H1 (cell line): ENCODE measurements around the gene PRKAR1B. TPM values are rescaled to one million over a fixed set of nuclear protein-coding genes. Genes with fewer than 3 reads are reported as not detected.

Experiments used
- CTCF ChIA-PET: fragments of 300-600 bp; sonication (Branson Sonifier 250); formaldehyde crosslinking; loops from one replicate; lab custom pipeline; 2021; ENCODE audit not compliant: partially characterized antibody; lab: Charles Lee
- POLR2A ChIA-PET: fragments of 300-600 bp; sonication (Branson Sonifier 250); formaldehyde crosslinking; loops from one replicate; lab custom pipeline; 2021; ENCODE audit warnings: inconsistent platforms; ENCODE audit not compliant: partially characterized antibody; lab: Charles Lee
- DNase-seq, 2 experiments: peaks; one replicate each; pipeline versions ENCODE4 v3.0.0 to v3.0.0-alpha.2; 2010 to 2022; ENCODE audit warnings: low spot score in 2 of 2, low read depth in 1 of 2, mixed read lengths in 1 of 2
- FAIRE-seq: peaks from 2 replicates; lab custom pipeline; 2011; peaks lifted over from hg19 to GRCh38; lab: Jason Lieb, UNC
- H2AFZ ChIP-seq: 2 replicates; pipeline ENCODE4 v1.8.1; 2012; ENCODE audit warnings: low read length, inconsistent platforms
- H2AK5ac ChIP-seq: 2 replicates; pipeline ENCODE4 v1.6.1; 2013; ENCODE audit warnings: low read depth, low read length
- H2BK120ac ChIP-seq: replicated peaks from 2 replicates; pipeline ENCODE3; 2013; ENCODE audit warnings: low read depth, low read length, inconsistent platforms
- H2BK12ac ChIP-seq: 2 replicates; pipeline ENCODE4 v1.6.1; 2013; ENCODE audit warnings: low read depth, low read length
- H2BK15ac ChIP-seq: 2 replicates; pipeline ENCODE4 v1.6.1; 2013; ENCODE audit warnings: low read length
- H2BK20ac ChIP-seq: 2 replicates; pipeline ENCODE4 v1.6.1; 2013; ENCODE audit warnings: low read length
- H2BK5ac ChIP-seq: 2 replicates; pipeline ENCODE4 v1.6.1; 2013; ENCODE audit warnings: low read depth, low read length
- H3K14ac ChIP-seq: 2 replicates; pipeline ENCODE4 v1.6.1; 2013; ENCODE audit warnings: inconsistent platforms; ENCODE audit not compliant: insufficient read length
- H3K18ac ChIP-seq: 2 replicates; pipeline ENCODE4 v1.6.1; 2013; ENCODE audit warnings: low read length; ENCODE audit errors: extremely low read depth
- H3K23ac ChIP-seq: 2 replicates; pipeline ENCODE4 v1.6.1; 2013; ENCODE audit warnings: inconsistent platforms; ENCODE audit not compliant: insufficient read length
- H3K23me2 ChIP-seq: 2 replicates; pipeline ENCODE4 v1.6.1; 2013; ENCODE audit warnings: low read depth, low read length
- H3K27ac ChIP-seq: 2 replicates; pipeline ENCODE4 v1.6.1; 2011; ENCODE audit warnings: low read depth, low read length, inconsistent platforms
- H3K27me3 ChIP-seq, 4 experiments: replicated peaks in 1 of 4; 1 replicate in 1 of 4; 2 replicates in 3 of 4; pipeline versions ENCODE4 v1.6.1 to v1.8.1; 2011 to 2013; ENCODE audit warnings: low read length in 3 of 4, mild to moderate bottlenecking in 3 of 4, inconsistent platforms in 2 of 4, mixed read lengths in 2 of 4, moderate library complexity in 1 of 4; ENCODE audit not compliant: control insufficient read depth in 3 of 4, insufficient read depth in 3 of 4; ENCODE audit errors: extremely low read depth in 1 of 4
- H3K36me3 ChIP-seq, 4 experiments: 2 replicates each; pipeline versions ENCODE4 v1.6.1 to v1.8.1; 2011 to 2013; ENCODE audit warnings: mild to moderate bottlenecking in 4 of 4, low read length in 3 of 4, moderate library complexity in 2 of 4, control low read depth in 1 of 4, inconsistent platforms in 1 of 4; ENCODE audit not compliant: insufficient read depth in 4 of 4, control insufficient read depth in 2 of 4
- H3K4ac ChIP-seq: replicated peaks from 2 replicates; pipeline ENCODE3; 2013; ENCODE audit warnings: low read length, low read depth, mixed read lengths, inconsistent platforms; ENCODE audit not compliant: insufficient read length
- H3K4me1 ChIP-seq, 4 experiments: replicated peaks in 1 of 4; 1 replicate in 1 of 4; 2 replicates in 3 of 4; pipeline versions ENCODE4 v1.6.1 to v1.8.1; 2011 to 2013; ENCODE audit warnings: low read length in 3 of 4, inconsistent platforms in 2 of 4, mixed read lengths in 1 of 4; ENCODE audit not compliant: insufficient read depth in 4 of 4, control insufficient read depth in 3 of 4
- H3K4me2 ChIP-seq, 2 experiments: 2 replicates each; pipeline versions ENCODE4 v1.6.1 to v1.8.1; 2011 to 2013; ENCODE audit warnings: low read depth in 2 of 2, low read length in 2 of 2, control low read depth in 1 of 2, inconsistent platforms in 1 of 2, mild to moderate bottlenecking in 1 of 2; ENCODE audit not compliant: insufficient read depth in 1 of 2
- H3K4me3 ChIP-seq, 4 experiments: fragments of 200-600, 300-600 bp in 1 of 4; sonication (generic), shearing (Covaris generic), sonication (Bioruptor Twin) in 1 of 4; 2 replicates each; pipeline versions ENCODE4 v1.5.1 to v1.8.1; 2011 to 2016; ENCODE audit warnings: low read length in 4 of 4, low read depth in 3 of 4, control low read depth in 2 of 4, inconsistent platforms in 2 of 4, mild to moderate bottlenecking in 2 of 4, mixed read lengths in 1 of 4, moderate library complexity in 1 of 4; ENCODE audit not compliant: insufficient read depth in 2 of 4; ENCODE audit errors: extremely low read depth in 1 of 4
- H3K56ac ChIP-seq: replicated peaks from 2 replicates; pipeline ENCODE3; 2013; ENCODE audit warnings: low read depth, mild to moderate bottlenecking, mixed read lengths, low read length, inconsistent platforms; ENCODE audit not compliant: insufficient read length
- H3K79me1 ChIP-seq: 2 replicates; pipeline ENCODE4 v1.6.1; 2013; ENCODE audit warnings: low read depth, low read length, control low read depth
- H3K79me2 ChIP-seq, 2 experiments: 2 replicates each; pipeline versions ENCODE4 v1.6.1 to v1.8.1; 2012 to 2013; ENCODE audit warnings: low read length in 2 of 2, mild to moderate bottlenecking in 2 of 2, inconsistent platforms in 1 of 2; ENCODE audit not compliant: insufficient read depth in 2 of 2, control insufficient read depth in 1 of 2
- H3K9ac ChIP-seq, 4 experiments: replicated peaks in 1 of 4; 1 replicate in 1 of 4; 2 replicates in 3 of 4; pipeline versions ENCODE4 v1.6.1 to v1.8.1; 2011 to 2013; ENCODE audit warnings: low read depth in 3 of 4, low read length in 3 of 4, control low read depth in 2 of 4, mild to moderate bottlenecking in 2 of 4, moderate library complexity in 2 of 4, inconsistent platforms in 1 of 4; ENCODE audit errors: extremely low read depth in 1 of 4
- H3K9me3 ChIP-seq, 2 experiments: 2 replicates each; pipeline versions ENCODE4 v1.6.1 to v1.8.1; 2012 to 2013; ENCODE audit warnings: mild to moderate bottlenecking in 2 of 2, moderate library complexity in 2 of 2, control low read depth in 1 of 2, inconsistent platforms in 1 of 2, low read depth in 1 of 2, low read length in 1 of 2, mixed read lengths in 1 of 2; ENCODE audit not compliant: insufficient read depth in 2 of 2
- H4K20me1 ChIP-seq, 2 experiments: replicated peaks in 1 of 2; 2 replicates each; pipeline versions ENCODE3 to v1.8.1; 2011 to 2013; ENCODE audit warnings: inconsistent platforms in 2 of 2, low read length in 2 of 2, mild to moderate bottlenecking in 1 of 2; ENCODE audit not compliant: insufficient read depth in 2 of 2, control insufficient read depth in 1 of 2
- H4K5ac ChIP-seq: 2 replicates; pipeline ENCODE4 v1.6.1; 2013; ENCODE audit warnings: low read length, low read depth, mixed read lengths, inconsistent platforms; ENCODE audit not compliant: insufficient read length
- H4K8ac ChIP-seq: 2 replicates; pipeline ENCODE4 v1.8.0; 2013; ENCODE audit warnings: mild to moderate bottlenecking, moderate library complexity, low read length, inconsistent platforms; ENCODE audit not compliant: insufficient read depth; ENCODE audit errors: extremely low read depth
- H4K91ac ChIP-seq: replicated peaks from 2 replicates; pipeline ENCODE3; 2013; ENCODE audit warnings: low read length, mixed read lengths, inconsistent platforms; ENCODE audit not compliant: insufficient read length
- SRF ChIP-seq: IDR thresholded peaks from 2 replicates; pipeline ENCODE4 v1.6.1; 2011; ENCODE audit warnings: mild to moderate bottlenecking, low read depth, low read length, moderate library complexity
- WGBS, 2 experiments: shearing (Covaris generic) in 1 of 2; methylation state at CpG; one replicate each; pipeline versions ENCODE4 v1.1.6 to v1.1.7; 2013 to 2015; ENCODE audit warnings: low lambda C conversion rate in 2 of 2, mixed read lengths in 2 of 2, inconsistent platforms in 1 of 2, low coverage in 1 of 2, missing lambda C conversion rate in 1 of 2; ENCODE audit not compliant: insufficient replicate concordance in 2 of 2, insufficient coverage in 1 of 2, insufficient read length in 1 of 2; ENCODE audit errors: extremely low coverage in 1 of 2, missing lambda C conversion rate in 1 of 2; 5-methylcytosine and 5-hydroxymethylcytosine counted together
- polyA plus RNA-seq, 7 experiments: library from polyadenylated mRNA; depleted of rRNA in 3 of 7; stranded (reverse) in 5 of 7; unstranded in 2 of 7; fragments of >200 nt in 5 of 7; fragments of 200-250 nt in 2 of 7; gene quantifications; 1 replicate in 5 of 7; 2 replicates in 1 of 7; 4 replicates in 1 of 7; pipeline versions ENCODE4 v1.2.1 to v1.2.3, GENCODE V29; 2011 to 2013; ENCODE audit warnings: missing spikeins in 2 of 7, mixed read lengths in 2 of 7
- total RNA-seq: library from RNA; stranded (reverse); fragmentation: NEBNext Ultra II Directional; extraction: Animal tissue kit (Norgen Biotek cat#: 25700); gene quantifications from 2 replicates; pipeline ENCODE4 v1.2.1, GENCODE V29; 2021

PRKAR1B gene
- total and polyA plus RNA-seq, 2 of the 8 experiments (the other 6 are each of a cell fraction or from before 2014, with no cell fraction given) = 12.3 to 55.7 TPM

DNA sequence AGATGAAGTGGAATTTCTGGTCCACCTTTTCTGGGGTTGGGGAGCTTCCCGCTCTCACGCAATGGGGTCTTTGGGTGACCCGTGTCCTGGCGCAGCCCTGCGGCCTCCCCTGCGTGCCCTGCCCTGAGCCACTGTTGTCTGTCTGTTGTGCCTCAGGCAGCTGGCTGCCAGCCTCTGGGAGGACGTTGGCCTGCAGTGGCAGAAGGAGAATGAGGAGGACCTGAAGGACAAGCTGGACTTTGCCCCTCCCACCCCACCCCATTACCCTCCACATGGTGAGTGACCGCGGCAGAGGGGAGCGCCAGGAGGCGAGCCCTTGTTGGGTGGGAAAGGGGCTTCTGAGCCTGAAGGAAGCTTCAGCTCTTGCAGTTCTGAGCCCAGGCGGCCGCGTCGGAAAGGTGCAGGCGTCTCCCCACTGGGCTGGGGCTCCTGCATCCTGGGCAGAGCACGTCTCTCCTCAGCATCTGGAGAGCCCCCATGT lies 14.2 kb upstream of the PRKAR1B start:
- WGBS, 2 experiments = 96% methylated on average over 15 of the region's 17 CpGs; no CpG with 5 or more reads in 1 of the 2 experiments

More for the DNA sequence above, 14.2 kb upstream of the PRKAR1B start:
- FAIRE-seq = no peak
- Histone ChIP-seq H4K8ac (no peak overlapping the region), H3K27ac (no peak overlapping the region), H4K20me1 (peaks cover 0 to 17% of the 10 kb centered on the region in 2 experiments), H3K9ac (no peak overlapping the region), H3K4me3 (no peak overlapping the region), H3K9me3 (no peaks in the 10 kb centered on the region), H2BK20ac (no peak overlapping the region), H3K23ac (no peak overlapping the region), H3K4me2 (no peak overlapping the region), H3K18ac (no peak overlapping the region), H3K27me3 (no peaks in the 10 kb centered on the region; a peak in 1 of 7 replicates), H3K4me1 (no peaks in the 10 kb centered on the region), H3K56ac (no peak overlapping the region), H3K14ac (no peak overlapping the region), H4K5ac (no peak overlapping the region), H2BK12ac (no peak overlapping the region), H3K36me3 (peaks cover 5 to 15% (median 7%) of the 10 kb centered on the region in 4 experiments; a peak in 7 of 8 replicates), H3K23me2 (no peaks in the 10 kb centered on the region), H3K79me1 (peaks cover 10% of the 10 kb centered on the region), H3K4ac (no peak overlapping the region), H2AK5ac (no peak overlapping the region), H2BK120ac (no peak overlapping the region), H2BK5ac (no peak overlapping the region), H2AFZ (no peak overlapping the region), H3K79me2 (peaks cover 0 to 34% of the 10 kb centered on the region in 2 experiments; a peak in 3 of 4 replicates), H4K91ac (no peak overlapping the region), H2BK15ac (no peak overlapping the region)
- no peak for DNase-seq
- ChIA-PET CTCF (interaction anchor here (1.7 to 2.9 kb wide), 2 partner anchors 9 to 28 kb away, joined by 5 to 11 read pairs; no protein-coding TSS in a partner anchor), POLR2A (interaction anchor here (1.0 to 1.3 kb wide), 2 partner anchors 9 to 13 kb away, joined by 4 to 7 read pairs; no protein-coding TSS in a partner anchor)
- no peak for TF ChIP-seq SRF
